Measurements from ENCODE around the gene FAM131B. TPM values are rescaled to one million over a fixed set of nuclear protein-coding genes. Genes with fewer than 3 reads are reported as not detected.

The FAM131B gene
- total and polyA plus RNA-seq, 9 of the 15 experiments (the other 6 are each of a cell fraction or from before 2014, with no cell fraction given) = 0.03 to 0.04 TPM; not detected in 7

GRCh38 chr7:143380646-143381426 lies 18.3 kb upstream of the FAM131B start, which contains the start of gene ZYX (continued):
- TF ChIP-seq CREBBP (IDR thresholded peaks at IDR 0.05; ENCODE audit: low read depth, low read length) (no peak), KLF10 (CRISPR knock-in tag; IDR thresholded peaks at IDR 0.05) (0 out of 2 replicates have a peak, but pooled peaks have one; percentile 29), STAT5B (CRISPR knock-in tag; IDR thresholded peaks at IDR 0.05) (no peak), ZBTB1 (CRISPR knock-in tag; IDR thresholded peaks at IDR 0.05; ENCODE audit: borderline replicate concordance, low read depth) (peak; percentile 42; the same call in 1 of the 2 replicates), RNF219 (CRISPR knock-in tag; IDR thresholded peaks at IDR 0.05) (no peak), RB1 (IDR thresholded peaks at IDR 0.05; ENCODE audit: low read depth) (peak; percentile 54), ZNF134 (CRISPR knock-in tag; conservative IDR thresholded peaks at IDR 0.05) (no peak), MYC (IDR thresholded peaks at IDR 0.05; ENCODE audit: low read depth, low read length) (0 out of 2 replicates have a peak, but pooled peaks have one; percentile 20), MYC (CRISPR knock-in tag; IDR thresholded peaks at IDR 0.05; ENCODE audit: borderline replicate concordance, low read depth) (peak; percentile 68; the same call in 1 of the 2 replicates), ZBTB5 (IDR thresholded peaks at IDR 0.05) (peak; percentile 99), PKNOX1 (IDR thresholded peaks at IDR 0.05) (no peak), ZNF282 (CRISPR knock-in tag; IDR thresholded peaks at IDR 0.05) (no peak), FOXP4 (CRISPR knock-in tag; IDR thresholded peaks at IDR 0.05; ENCODE audit: borderline replicate concordance) (no peak), ZNF57 (CRISPR knock-in tag; IDR thresholded peaks at IDR 0.05) (no peak), NFRKB (IDR thresholded peaks at IDR 0.05; ENCODE audit: low read depth) (peak; percentile 73; the same call in 1 of the 2 replicates), PHB2 (IDR thresholded peaks at IDR 0.05; ENCODE audit: low read depth) (no peak), RBM25 (IDR thresholded peaks at IDR 0.05; ENCODE audit: low read depth, low read length, severe bottlenecking) (no peak), ZNF717 (CRISPR knock-in tag; IDR thresholded peaks at IDR 0.05) (no peak), HNRNPUL1 (IDR thresholded peaks at IDR 0.05; ENCODE audit: low read length) (no peak), MTA1 (IDR thresholded peaks at IDR 0.05; ENCODE audit: borderline replicate concordance) (no peak), ZNF316 (IDR thresholded peaks at IDR 0.05) (peak; percentile 19; the same call in 1 of the 2 replicates)
